ENCODE data around the gene TNNI3K.

DNA sequence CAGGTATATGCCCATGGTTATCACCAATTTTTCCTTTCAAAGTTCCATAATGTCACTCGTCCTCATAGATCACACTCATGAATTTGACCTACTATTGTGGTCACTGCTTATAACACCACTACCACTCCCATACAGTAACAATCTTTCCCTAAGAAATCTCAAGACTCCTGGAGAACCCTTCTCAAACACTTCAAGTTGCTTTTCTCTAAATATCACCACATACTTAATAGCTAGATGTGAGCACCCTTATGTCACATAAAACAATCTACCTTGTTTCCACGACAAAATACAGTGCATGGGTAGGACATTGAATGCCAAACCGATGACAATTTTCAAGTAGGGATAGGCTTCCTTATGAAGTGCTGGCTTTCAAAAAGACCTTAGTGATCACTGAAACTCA lies 172.7 kb downstream of the TNNI3K start:
- TF ChIP-seq CTCF (conservative IDR thresholded peaks at IDR 0.05; ENCODE audit: low read depth, low read length) (no peak), EZH2 (IDR thresholded peaks at IDR 0.05; ENCODE audit: borderline replicate concordance, low read depth, low read length, poor library complexity, severe bottlenecking) (no peak)
